ENCODE results near the gene SMIM32. TPM values are rescaled to one million over a fixed set of nuclear protein-coding genes. Genes with fewer than 3 reads are reported as not detected.

Gene SMIM32
- total RNA-seq, 2 donors from 2014 or later: 0.15 to 0.20 TPM

DNA sequence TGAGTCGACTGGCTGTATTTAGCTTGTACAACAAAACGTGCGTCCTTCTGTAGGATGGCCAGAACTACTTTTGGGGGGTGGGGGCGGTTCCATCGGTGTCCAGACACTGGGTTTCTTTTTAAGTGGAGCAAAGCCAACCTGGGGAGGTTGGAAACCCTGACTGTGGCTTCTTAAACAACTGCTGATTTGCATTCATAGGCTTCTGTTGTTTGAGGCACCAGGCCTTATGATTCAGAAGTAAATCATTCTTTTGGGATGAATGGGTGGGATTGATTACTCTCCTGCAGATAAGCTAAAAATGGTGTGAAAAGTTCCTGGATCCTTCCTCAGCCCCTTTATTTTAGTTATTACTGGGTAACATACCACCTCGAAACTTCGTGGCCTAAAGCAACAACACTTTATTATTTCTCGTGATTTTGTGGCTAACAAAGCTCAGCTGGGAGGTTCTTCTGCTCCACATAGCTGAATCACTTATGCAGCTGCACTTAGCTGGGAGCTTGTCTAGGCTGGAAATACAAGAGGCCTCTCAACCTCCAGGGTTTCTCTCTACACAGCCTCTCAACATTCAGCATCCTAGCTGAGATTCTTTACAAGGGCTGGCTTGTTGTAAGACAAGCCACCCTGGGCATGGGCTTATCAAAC lies 12.2 kb upstream of the SMIM32 start:
- Mint-ChIP-seq H3K4me3 (no peak overlapping the region), H3K36me3 (ENCODE audit: low read depth) (peaks cover 8% of the 10 kb centered on the region), H3K9me3 (no peaks in the 10 kb centered on the region), H3K27ac (no peak overlapping the region), H3K27me3 (ENCODE audit: insufficient read depth) (peaks cover 59% of the 10 kb centered on the region), H3K4me1 (peaks cover 15% of the 10 kb centered on the region)
- Histone ChIP-seq H3K9me3 (ENCODE audit: control insufficient read depth, low read length) (no peaks in the 10 kb centered on the region), H3K27ac (ENCODE audit: low read depth, low read length) (no peak overlapping the region), H3K4me1 (ENCODE audit: control insufficient read depth, insufficient read depth, low read length) (no peaks in the 10 kb centered on the region), H3K9ac (ENCODE audit: extremely low read depth, low read length, poor library complexity, severe bottlenecking) (no peak overlapping the region), H3K27me3 (ENCODE audit: control insufficient read depth, insufficient read depth, low read length, poor library complexity, severe bottlenecking) (peaks cover 15% of the 10 kb centered on the region), H3K36me3 (ENCODE audit: control insufficient read depth, insufficient read depth, low read length) (no peaks in the 10 kb centered on the region), H3K4me3 (ENCODE audit: low read length) (no peak overlapping the region)
- 95% methylated on average over 6 to 8 of the region's 8 CpGs for WGBS, 2 experiments (ENCODE audit: insufficient coverage in 1 of 2, insufficient read length in 1 of 2)
- DNase-seq: peak; percentile 3
- no peak for TF ChIP-seq CTCF (conservative IDR thresholded peaks at IDR 0.05)

- Mint-ChIP-seq H3K4me1 (peaks cover 15% of the 10 kb centered on the region), H3K27me3 (ENCODE audit: insufficient read depth) (peaks cover 66% of the 10 kb centered on the region), H3K27ac (no peak overlapping the region), H3K36me3 (ENCODE audit: low read depth) (peaks cover 10% of the 10 kb centered on the region), H3K9me3 (no peaks in the 10 kb centered on the region), H3K4me3 (peak overlapping the region; percentile 37)
- Histone ChIP-seq H3K4me1 (ENCODE audit: control insufficient read depth, insufficient read depth, low read length) (no peaks in the 10 kb centered on the region), H3K4me3 (ENCODE audit: low read length) (peak overlapping the region; percentile 56), H3K27me3 (ENCODE audit: control insufficient read depth, insufficient read depth, low read length, poor library complexity, severe bottlenecking) (peaks cover 26% of the 10 kb centered on the region), H3K36me3 (ENCODE audit: control insufficient read depth, insufficient read depth, low read length) (no peaks in the 10 kb centered on the region), H3K9me3 (ENCODE audit: control insufficient read depth, low read length) (no peaks in the 10 kb centered on the region), H3K9ac (ENCODE audit: extremely low read depth, low read length, poor library complexity, severe bottlenecking) (no peak overlapping the region), H3K27ac (ENCODE audit: low read depth, low read length) (peak overlapping the region; percentile 57)
- 83 to 100% methylated on average over 1 to 6 of the region's 6 CpGs for WGBS, 2 experiments (ENCODE audit: insufficient coverage in 1 of 2, insufficient read length in 1 of 2)
- TF ChIP-seq CTCF (conservative IDR thresholded peaks at IDR 0.05): no peak
- DNase-seq: peak; percentile 45
Measured at GRCh38 chr5:136203303-136203922, 10.5 kb upstream of the SMIM32 start.

DNA sequence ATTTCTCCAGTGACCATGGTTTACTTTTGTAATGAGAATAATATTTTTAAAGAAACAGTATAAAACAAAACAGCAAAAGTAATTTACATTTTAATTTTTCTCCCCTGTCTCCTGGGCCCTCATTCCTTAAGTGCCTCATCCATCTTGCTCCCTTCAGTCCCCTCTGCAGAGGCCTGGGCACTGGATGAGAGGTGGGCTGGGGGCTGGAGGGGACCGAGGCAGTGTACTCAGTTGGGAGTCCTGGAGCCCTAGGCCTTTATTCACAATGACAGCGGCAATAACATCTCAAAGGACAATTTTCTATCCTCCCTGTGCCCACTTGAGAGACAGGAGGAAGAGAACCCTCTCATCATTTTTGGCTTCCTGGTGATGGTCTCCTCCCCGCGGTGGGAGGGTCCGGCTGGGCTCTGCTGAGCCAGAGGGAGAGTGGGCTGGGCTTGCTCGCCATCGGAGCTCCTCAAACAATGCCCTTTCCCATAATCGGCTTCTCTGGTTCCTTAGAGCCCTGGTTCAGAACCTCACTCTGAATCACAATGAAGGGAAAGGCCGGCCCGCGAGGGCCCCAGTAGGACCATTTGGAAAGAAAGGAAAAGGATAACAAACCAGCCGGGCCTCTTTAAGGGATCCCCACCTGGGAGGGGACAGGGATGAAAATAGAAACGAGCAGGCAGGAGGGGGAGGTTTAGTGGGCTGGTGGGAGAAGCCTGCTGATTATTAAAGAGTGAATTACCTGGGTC lies 9.7 kb upstream of the SMIM32 start:
- H3K4me3 Mint-ChIP-seq: peak overlapping the region; percentile 37
- Histone ChIP-seq H3K9ac (ENCODE audit: extremely low read depth, low read length, poor library complexity, severe bottlenecking) (no peak overlapping the region), H3K4me1 (ENCODE audit: control insufficient read depth, insufficient read depth, low read length) (no peaks in the 10 kb centered on the region), H3K27ac (ENCODE audit: low read depth, low read length) (peak overlapping the region; percentile 57), H3K9me3 (ENCODE audit: control insufficient read depth, low read length) (no peaks in the 10 kb centered on the region), H3K4me3 (ENCODE audit: low read length) (peak overlapping the region; percentile 56), H3K27me3 (ENCODE audit: control insufficient read depth, insufficient read depth, low read length, poor library complexity, severe bottlenecking) (peaks cover 26% of the 10 kb centered on the region), H3K36me3 (ENCODE audit: control insufficient read depth, insufficient read depth, low read length) (no peaks in the 10 kb centered on the region)
- 3 to 9% methylated on average over 8 to 13 of the region's 13 CpGs for WGBS, 2 experiments (ENCODE audit: insufficient coverage in 1 of 2, insufficient read length in 1 of 2)
- H3K27ac Mint-ChIP-seq: no peak overlapping the region
- H3K4me1 Mint-ChIP-seq: peaks cover 13% of the 10 kb centered on the region
- H3K9me3 Mint-ChIP-seq: no peaks in the 10 kb centered on the region
- H3K27me3 Mint-ChIP-seq (ENCODE audit: insufficient read depth): peaks cover 68% of the 10 kb centered on the region
- DNase-seq: peak; percentile 90
- peaks cover 10% of the 10 kb centered on the region for H3K36me3 Mint-ChIP-seq (ENCODE audit: low read depth)
- no peak for TF ChIP-seq CTCF (conservative IDR thresholded peaks at IDR 0.05)
